ENCODE measurements around the gene CCDC61. TPM values are rescaled to one million over a fixed set of nuclear protein-coding genes. Genes with fewer than 3 reads are reported as not detected.

Gene CCDC61
- total and polyA plus RNA-seq, 2 of the 8 experiments (the other 6 are each of a cell fraction or from before 2014, with no cell fraction given): 7.8 to 17.4 TPM

- TF ChIP-seq KDM1A (IDR thresholded peaks at IDR 0.05; ENCODE audit: borderline replicate concordance, low read length) (no peak), CHD2 (IDR thresholded peaks at IDR 0.05; ENCODE audit: low read length) (no peak)
- TF ChIP-seq, protein P1, sequence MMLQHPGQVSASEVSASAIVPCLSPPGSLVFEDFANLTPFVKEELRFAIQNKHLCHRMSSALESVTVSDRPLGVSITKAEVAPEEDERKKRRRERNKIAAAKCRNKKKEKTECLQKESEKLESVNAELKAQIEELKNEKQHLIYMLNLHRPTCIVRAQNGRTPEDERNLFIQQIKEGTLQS (IDR thresholded peaks at IDR 0.05; ENCODE audit: insufficient read depth, low read depth, low read length): no peak
These were observed 41.5 kb downstream of the CCDC61 start (continued) for GRCh38 chr19:46036744-46037128.

All from H1 (cell line).